HG02852 (cell line): ENCODE results near the gene SP2.

Experiments
- ATAC-seq: cut with Tn5 transposase; IDR thresholded peaks from one replicate; pipeline ENCODE4 v1.9.1; 2021; ENCODE audit warnings: mild to moderate bottlenecking, moderate library complexity; ENCODE audit not compliant: unreplicated experiment

The SP2 gene

GRCh38 chr17:47869114-47869513 is 26.9 kb upstream of the SP2 start:
- no peak for ATAC-seq

GRCh38 chr17:47870056-47870455 is 26.0 kb upstream of the SP2 start:
- no peak for ATAC-seq

- ATAC-seq, result no peak
Observed at GRCh38 chr17:47871048-47871447, 25.0 kb upstream of the SP2 start.

- ATAC-seq, result no peak
Observed at GRCh38 chr17:47872019-47872650, 23.9 kb upstream of the SP2 start.

GRCh38 chr17:47872651-47873161 is 23.3 kb upstream of the SP2 start:
- ATAC-seq, result no peak

GRCh38 chr17:47873200-47874090 is 22.6 kb upstream of the SP2 start:
- no peak for ATAC-seq

GRCh38 chr17:47875011-47875985 is 20.7 kb upstream of the SP2 start:
- ATAC-seq, result no peak

GRCh38 chr17:47877368-47878034 is 18.5 kb upstream of the SP2 start:
- no peak for ATAC-seq

GRCh38 chr17:47878203-47879027 is 17.6 kb upstream of the SP2 start:
- no peak for ATAC-seq

GRCh38 chr17:47879028-47879585 is 16.9 kb upstream of the SP2 start:
- no peak for ATAC-seq

GRCh38 chr17:47879776-47880454 is 16.1 kb upstream of the SP2 start:
- ATAC-seq, result no peak

GRCh38 chr17:47882247-47882646 is 13.8 kb upstream of the SP2 start:
- no peak for ATAC-seq

- no peak for ATAC-seq
Observed at GRCh38 chr17:47882695-47883588, 13.1 kb upstream of the SP2 start.

GRCh38 chr17:47883589-47884426 is 12.2 kb upstream of the SP2 start:
- ATAC-seq, result no peak

GRCh38 chr17:47884427-47884740 is 11.7 kb upstream of the SP2 start:
- ATAC-seq, result no peak

GRCh38 chr17:47884905-47885730 is 10.9 kb upstream of the SP2 start:
- no peak for ATAC-seq
